OCI-LY1 (cell line): Measurements from ENCODE around the gene ZCCHC7.

Experiments
- H2AFZ ChIP-seq: fragments of 200-600 bp; sonication (generic), shearing (Covaris generic); 2 replicates; pipeline ENCODE4 v1.6.0; 2014; ENCODE audit warnings: antibody characterized with exemption, mild to moderate bottlenecking, low read length
- H3F3A ChIP-seq: fragments of 200-600 bp; sonication (generic), shearing (Covaris generic); 2 replicates; pipeline ENCODE4 v1.6.0; 2014; ENCODE audit warnings: mild to moderate bottlenecking, antibody characterized with exemption, low read length, moderate library complexity; ENCODE audit not compliant: insufficient read depth
- H3K27ac ChIP-seq: fragments of 200-600 bp; sonication (generic); 2 replicates; pipeline ENCODE4 v1.5.1; 2014; ENCODE audit warnings: low read length, mixed run types, mild to moderate bottlenecking, low read depth; ENCODE audit not compliant: poor library complexity, severe bottlenecking
- H3K27me3 ChIP-seq: fragments of 200-600 bp; sonication (generic); 2 replicates; pipeline ENCODE4 v1.6.0; 2014; ENCODE audit warnings: antibody characterized with exemption, mild to moderate bottlenecking, low read length, moderate library complexity; ENCODE audit not compliant: insufficient read depth
- H3K36me3 ChIP-seq: fragments of 200-600 bp; sonication (generic); 2 replicates; pipeline ENCODE4 v1.6.1; 2014; ENCODE audit warnings: mild to moderate bottlenecking, antibody characterized with exemption, low read length, moderate library complexity, mixed read lengths; ENCODE audit not compliant: insufficient read depth
- H3K4me1 ChIP-seq: fragments of 200-600 bp; sonication (generic); 2 replicates; pipeline ENCODE4 v1.5.1; 2014; ENCODE audit warnings: mild to moderate bottlenecking, low read length, moderate library complexity; ENCODE audit not compliant: insufficient read depth, severe bottlenecking
- H3K4me2 ChIP-seq: fragments of 200-600 bp; sonication (generic), shearing (Covaris generic); 2 replicates; pipeline ENCODE4 v1.6.1; 2014; ENCODE audit warnings: low read length
- H3K4me3 ChIP-seq: fragments of 200-600 bp; sonication (generic); 2 replicates; pipeline ENCODE4 v1.5.1; 2014; ENCODE audit warnings: low read length, low read depth, mild to moderate bottlenecking, mixed read lengths; ENCODE audit not compliant: poor library complexity, severe bottlenecking
- H3K79me2 ChIP-seq: fragments of 200-600 bp; shearing (Covaris generic); 2 replicates; pipeline ENCODE4 v1.6.1; 2016; ENCODE audit warnings: mixed run types, low read length, mixed read lengths; ENCODE audit not compliant: insufficient read depth
- H3K9ac ChIP-seq: fragments of 200-600 bp; sonication (generic), shearing (Covaris generic); 2 replicates; pipeline ENCODE4 v1.6.1; 2014; ENCODE audit warnings: mild to moderate bottlenecking, low read length, mixed read lengths
- H3K9me2 ChIP-seq: fragments of 200-600 bp; sonication (generic), shearing (Covaris generic); 2 replicates; pipeline ENCODE4 v1.6.1; 2014; ENCODE audit warnings: low read depth, mild to moderate bottlenecking, low read length, mixed read lengths
- H3K9me3 ChIP-seq: fragments of 200-600 bp; shearing (Covaris generic); 2 replicates; pipeline ENCODE4 v1.6.1; 2014; ENCODE audit warnings: low read length, mixed read lengths
- H4K20me1 ChIP-seq: fragments of 200-600 bp; sonication (generic), shearing (Covaris generic); 2 replicates; pipeline ENCODE4 v1.6.0; 2016; ENCODE audit warnings: mild to moderate bottlenecking, low read length; ENCODE audit not compliant: insufficient read depth
- EZH2 ChIP-seq: fragments of 200-600 bp; sonication (generic), shearing (Covaris generic); IDR thresholded peaks from 2 replicates; pipeline ENCODE4 v1.8.0; 2017; ENCODE audit warnings: borderline replicate concordance, mixed run types, mild to moderate bottlenecking, antibody characterized with exemption, low read length, moderate library complexity, mixed read lengths
- TF ChIP-seq, protein P1 (sequence below): fragments of 200-600 bp; sonication (generic), shearing (Covaris generic); IDR thresholded peaks from 2 replicates; pipeline ENCODE4 v1.5.1; 2017; ENCODE audit warnings: mild to moderate bottlenecking, antibody characterized with exemption, low read length, moderate library complexity, mixed read lengths

The ZCCHC7 gene

GRCh38 chr9:37405764-37406380, 285.5 kb downstream of the ZCCHC7 start:
- Histone ChIP-seq H2AFZ (no peak overlapping the region), H3K4me3 (peak overlapping the region; percentile 58), H3K4me2 (peak overlapping the region; percentile 85), H3K36me3 (no peaks in the 10 kb centered on the region), H3K79me2 (no peaks in the 10 kb centered on the region), H3K27ac (peak overlapping the region; percentile 100), H3K27me3 (no peaks in the 10 kb centered on the region), H3K9ac (peak overlapping the region; percentile 89), H3K4me1 (peaks cover 99% of the 10 kb centered on the region), H3F3A (0 out of 2 replicates have a peak, but pooled peaks cover 7% of the 10 kb centered on the region), H3K9me3 (no peaks in the 10 kb centered on the region), H3K9me2 (no peaks in the 10 kb centered on the region), H4K20me1 (no peaks in the 10 kb centered on the region)
- TF ChIP-seq EZH2: no peak
- TF ChIP-seq, protein P1, sequence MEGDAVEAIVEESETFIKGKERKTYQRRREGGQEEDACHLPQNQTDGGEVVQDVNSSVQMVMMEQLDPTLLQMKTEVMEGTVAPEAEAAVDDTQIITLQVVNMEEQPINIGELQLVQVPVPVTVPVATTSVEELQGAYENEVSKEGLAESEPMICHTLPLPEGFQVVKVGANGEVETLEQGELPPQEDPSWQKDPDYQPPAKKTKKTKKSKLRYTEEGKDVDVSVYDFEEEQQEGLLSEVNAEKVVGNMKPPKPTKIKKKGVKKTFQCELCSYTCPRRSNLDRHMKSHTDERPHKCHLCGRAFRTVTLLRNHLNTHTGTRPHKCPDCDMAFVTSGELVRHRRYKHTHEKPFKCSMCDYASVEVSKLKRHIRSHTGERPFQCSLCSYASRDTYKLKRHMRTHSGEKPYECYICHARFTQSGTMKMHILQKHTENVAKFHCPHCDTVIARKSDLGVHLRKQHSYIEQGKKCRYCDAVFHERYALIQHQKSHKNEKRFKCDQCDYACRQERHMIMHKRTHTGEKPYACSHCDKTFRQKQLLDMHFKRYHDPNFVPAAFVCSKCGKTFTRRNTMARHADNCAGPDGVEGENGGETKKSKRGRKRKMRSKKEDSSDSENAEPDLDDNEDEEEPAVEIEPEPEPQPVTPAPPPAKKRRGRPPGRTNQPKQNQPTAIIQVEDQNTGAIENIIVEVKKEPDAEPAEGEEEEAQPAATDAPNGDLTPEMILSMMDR: no peak

DNA sequence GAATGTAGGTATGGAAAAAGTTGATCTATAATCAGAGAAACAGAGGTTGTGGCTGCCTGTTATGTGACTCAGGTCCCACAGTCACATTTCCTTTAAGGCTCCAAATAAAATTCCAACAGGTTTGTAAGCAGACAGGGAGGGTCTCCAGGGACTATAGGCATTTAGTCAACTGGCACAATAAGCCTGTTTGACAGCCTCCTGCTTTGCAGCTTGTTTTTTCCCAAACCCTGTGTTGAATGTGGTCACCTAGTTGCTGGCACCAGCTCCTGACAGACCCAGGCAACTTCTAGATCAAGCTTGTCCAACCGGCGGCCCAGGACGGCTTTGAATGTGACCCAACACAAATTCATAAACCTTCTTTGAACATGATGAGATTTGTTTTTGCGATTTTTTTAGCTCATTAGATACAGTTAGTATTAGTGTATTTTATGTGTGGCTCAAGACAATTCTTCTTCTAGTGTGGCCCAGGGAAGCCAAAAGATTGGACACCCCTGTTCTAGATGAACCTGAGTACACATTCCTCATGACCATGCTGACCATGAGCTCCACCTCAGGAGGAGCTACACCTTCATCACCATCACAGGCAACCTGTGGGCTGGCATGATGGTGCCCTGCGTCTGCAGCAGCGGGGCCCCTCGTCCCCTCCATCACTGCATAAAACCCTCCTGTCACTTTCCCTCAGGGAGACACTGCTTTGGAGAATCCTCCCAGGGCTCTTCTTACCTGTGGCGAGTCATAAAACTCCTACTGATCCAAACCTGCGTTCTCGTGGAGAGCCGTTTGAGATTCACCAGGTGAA, 286.4 kb downstream of the ZCCHC7 start:
- no peak overlapping the region for H2AFZ ChIP-seq
- peak overlapping the region; percentile 89 for H3K9ac ChIP-seq
- H3K4me3 ChIP-seq: peak overlapping the region; percentile 58
- no peaks in the 10 kb centered on the region for H3K36me3 ChIP-seq
- no peaks in the 10 kb centered on the region for H3K79me2 ChIP-seq
- H3F3A ChIP-seq: 0 out of 2 replicates have a peak, but pooled peaks cover 7% of the 10 kb centered on the region
- H3K27ac ChIP-seq: peak overlapping the region; percentile 100
- H4K20me1 ChIP-seq: no peaks in the 10 kb centered on the region
- no peaks in the 10 kb centered on the region for H3K27me3 ChIP-seq
- peak overlapping the region; percentile 85 for H3K4me2 ChIP-seq
- no peaks in the 10 kb centered on the region for H3K9me2 ChIP-seq
- H3K4me1 ChIP-seq: peaks cover 99% of the 10 kb centered on the region
- H3K9me3 ChIP-seq: no peaks in the 10 kb centered on the region
- TF ChIP-seq, protein P1: no peak
- no peak for TF ChIP-seq EZH2

GRCh38 chr9:37407468-37407867, 287.1 kb downstream of the ZCCHC7 start:
- H3K27me3 ChIP-seq: no peaks in the 10 kb centered on the region
- H3K4me3 ChIP-seq: peak overlapping the region; percentile 58
- H3K4me1 ChIP-seq: peaks cover 100% of the 10 kb centered on the region
- H3K9me2 ChIP-seq: no peaks in the 10 kb centered on the region
- peak overlapping the region; percentile 89 for H3K9ac ChIP-seq
- H3K36me3 ChIP-seq: no peaks in the 10 kb centered on the region
- H4K20me1 ChIP-seq: no peaks in the 10 kb centered on the region
- H3K79me2 ChIP-seq: no peaks in the 10 kb centered on the region
- 0 out of 2 replicates have a peak, but pooled peaks cover 7% of the 10 kb centered on the region for H3F3A ChIP-seq
- H3K9me3 ChIP-seq: no peaks in the 10 kb centered on the region
- no peak overlapping the region for H2AFZ ChIP-seq
- TF ChIP-seq, protein P1: peak; percentile 71
- TF ChIP-seq EZH2: no peak
- peak overlapping the region; percentile 85 for H3K4me2 ChIP-seq
- peak overlapping the region; percentile 100 for H3K27ac ChIP-seq
